Embryonic facial prominence (tissue), 1 donor: ENCODE results near the gene AGT.
A peak's percentile ranks its signal among the peaks of the same experiment; 100 is the strongest.
"Not testable (repeated sequence)": the region's sequence is repeated elsewhere in the genome, so short reads cannot be mapped to it uniquely, and the experiment has no call there.

Source experiments
- DNase-seq: peaks from one replicate; pipeline ENCODE4 v3.0.0-alpha.2; 2016; ENCODE audit errors: extremely low spot score

The AGT gene

GRCh38 chr1:230693221-230693620 lies 20.7 kb downstream of the AGT start:
- no peak for DNase-seq

DNA sequence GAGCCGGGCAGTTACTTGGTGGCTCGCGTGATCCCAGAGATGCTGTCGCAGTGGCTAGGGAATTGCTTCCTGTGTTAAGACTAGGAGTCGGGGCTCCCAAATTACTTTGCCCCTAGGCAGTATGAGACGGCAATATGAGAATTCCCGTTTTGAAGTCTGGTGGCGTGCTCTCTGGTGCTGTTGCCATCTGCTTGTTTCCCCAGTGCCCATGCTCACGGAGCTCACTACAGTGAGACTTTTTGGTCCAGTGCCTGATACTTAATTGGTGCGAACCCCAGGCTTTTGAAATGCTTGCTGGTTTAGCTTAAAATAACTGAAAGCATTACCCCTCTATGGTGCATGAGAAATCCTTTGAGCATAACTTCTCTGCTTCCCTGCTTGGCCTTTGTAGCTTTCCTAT lies 22.3 kb downstream of the AGT start:
- no peak for DNase-seq

DNA sequence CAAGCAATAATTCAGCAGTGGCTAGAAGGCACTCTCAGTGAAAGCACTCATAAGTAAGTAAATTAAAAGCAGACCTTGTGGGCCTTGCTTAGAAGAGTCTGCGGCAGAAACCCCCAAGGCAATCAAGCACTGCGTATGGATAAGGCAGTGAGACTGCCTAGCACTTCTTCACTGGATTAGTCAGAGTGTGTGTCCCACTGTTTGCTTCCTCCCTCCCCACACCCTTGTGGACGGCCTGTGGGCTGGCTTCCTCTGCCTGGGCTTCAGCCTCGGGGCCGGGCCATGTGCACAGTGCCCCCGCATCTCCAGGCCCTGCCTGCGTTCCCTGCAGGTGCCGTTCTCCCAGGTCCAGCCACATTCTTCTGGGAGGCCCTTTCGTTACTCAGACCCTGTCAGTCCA lies 23.8 kb downstream of the AGT start:
- DNase-seq: peak; percentile 17

DNA sequence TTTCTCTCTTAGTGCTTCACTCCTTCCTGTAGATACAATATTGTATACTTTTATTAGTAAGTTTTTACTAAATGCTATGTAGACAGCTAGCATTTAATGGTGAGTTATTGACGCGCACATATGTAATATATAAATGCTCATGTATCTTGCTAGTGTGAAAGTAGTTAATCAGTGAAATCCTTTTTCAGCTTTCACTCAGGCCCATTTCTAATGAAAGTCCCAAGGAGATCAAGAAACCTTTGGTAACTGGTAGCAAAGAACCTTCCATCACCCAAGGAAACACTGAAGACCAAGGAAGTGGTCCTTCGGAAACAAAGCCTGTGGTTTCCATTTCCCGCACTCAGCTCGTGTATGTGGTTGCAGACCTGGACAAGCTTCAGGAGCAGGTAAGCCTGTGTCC lies 27.2 kb downstream of the AGT start:
- no peak for DNase-seq

- no peak for DNase-seq
These were observed 28.9 kb downstream of the AGT start for GRCh38 chr1:230684998-230685397.

GRCh38 chr1:230684146-230684545 lies 29.8 kb downstream of the AGT start:
- no peak for DNase-seq

GRCh38 chr1:230682882-230683610 lies 30.9 kb downstream of the AGT start:
- no peak for DNase-seq

GRCh38 chr1:230682274-230682673 lies 31.6 kb downstream of the AGT start:
- DNase-seq: no peak

DNA sequence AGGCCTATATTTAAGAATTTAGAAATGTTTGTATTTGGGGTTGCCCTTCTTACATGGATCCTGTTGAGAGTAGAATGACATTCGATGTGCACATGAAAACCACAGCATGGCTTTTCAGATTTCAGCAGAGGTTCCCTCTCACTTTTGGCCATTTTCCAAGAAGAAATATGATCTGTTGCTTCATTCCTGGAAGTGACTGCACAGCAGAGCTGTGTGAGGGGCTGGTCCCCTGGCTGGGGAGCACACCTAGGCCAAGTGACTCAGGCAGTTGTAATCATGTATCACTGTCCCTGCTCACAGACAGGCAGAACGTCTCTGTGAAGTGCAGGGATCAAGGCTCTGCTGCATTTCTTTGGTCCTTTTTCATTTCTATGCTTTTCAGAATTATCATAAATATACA lies 32.3 kb downstream of the AGT start:
- DNase-seq: no peak

- DNase-seq: no peak
These were observed 33.5 kb downstream of the AGT start for GRCh38 chr1:230680300-230681025.

DNA sequence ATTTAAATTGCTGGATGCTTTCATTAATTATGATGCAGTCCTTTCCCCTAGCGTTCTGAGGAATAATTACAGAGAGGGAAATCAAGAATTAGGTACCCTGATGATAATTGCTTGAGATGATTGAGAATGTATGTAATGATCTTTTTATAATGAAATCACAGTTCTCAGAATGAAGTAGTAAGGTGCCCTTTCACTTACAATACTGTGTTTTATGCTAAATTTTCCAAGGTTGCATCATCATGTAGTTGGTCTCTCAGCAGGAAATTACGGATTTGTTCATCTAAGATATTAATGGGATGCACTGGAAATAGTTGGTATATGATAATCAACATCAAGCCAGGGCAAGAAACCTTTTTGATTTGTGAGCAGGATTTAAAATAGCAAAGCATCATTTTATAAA lies 34.1 kb downstream of the AGT start:
- DNase-seq: no peak

- no peak for DNase-seq
These were observed 34.7 kb downstream of the AGT start for GRCh38 chr1:230679192-230679591.

- no peak for DNase-seq
These were observed 36.7 kb downstream of the AGT start for GRCh38 chr1:230677200-230677599.

- DNase-seq: no peak
These were observed 39.3 kb downstream of the AGT start for GRCh38 chr1:230674581-230674980.

- DNase-seq: no peak
These were observed 44.4 kb downstream of the AGT start for GRCh38 chr1:230669543-230669942.

GRCh38 chr1:230668227-230668626 lies 45.7 kb downstream of the AGT start:
- no peak for DNase-seq

GRCh38 chr1:230661976-230662375 lies 51.9 kb downstream of the AGT start:
- no peak for DNase-seq

DNA sequence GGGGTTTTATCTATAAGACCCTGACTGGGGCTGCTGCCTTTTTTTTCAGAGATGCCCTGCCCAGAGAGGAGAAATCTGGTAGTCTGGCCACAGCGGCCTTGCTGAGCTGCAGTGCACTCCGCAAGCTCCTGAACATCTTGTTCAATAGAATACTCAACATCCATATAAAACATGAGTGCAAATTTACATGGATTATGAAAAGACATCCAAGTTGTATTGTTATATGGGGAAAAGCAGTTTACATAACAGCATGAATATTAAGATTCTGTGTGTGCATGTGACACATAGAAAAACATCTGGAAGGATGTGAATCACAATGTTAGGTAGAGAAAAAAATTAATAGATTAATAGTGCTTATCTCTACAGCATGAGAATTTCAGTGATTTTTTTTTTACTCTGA lies 55.2 kb downstream of the AGT start:
- DNase-seq: no peak

- not testable (repeated sequence) for DNase-seq
These were observed 55.8 kb downstream of the AGT start for GRCh38 chr1:230658103-230658502.

DNA sequence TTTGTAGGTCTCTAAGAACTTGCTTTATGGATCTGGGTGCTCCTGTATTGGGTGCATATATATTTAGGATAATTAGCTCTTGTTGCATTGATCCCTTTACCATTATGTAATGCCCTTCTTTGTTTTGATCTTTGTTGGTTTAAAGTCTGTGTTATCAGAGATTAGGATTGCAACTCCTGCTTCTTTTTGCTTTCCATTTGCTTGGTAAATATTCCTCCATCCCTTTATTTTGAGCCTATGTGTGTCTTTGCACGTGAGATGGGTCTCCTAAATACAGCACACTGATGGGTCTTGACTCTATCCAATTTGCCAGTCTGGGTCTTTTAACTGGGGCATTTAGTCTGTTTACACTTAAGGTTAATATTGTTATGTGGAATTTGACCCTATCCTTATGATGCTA lies 57.2 kb downstream of the AGT start:
- DNase-seq: not testable (repeated sequence)
